ENCODE measurements around the gene CDKN2D. TPM values are rescaled to one million over a fixed set of nuclear protein-coding genes. Genes with fewer than 3 reads are reported as not detected.

Gene CDKN2D
- total and polyA plus RNA-seq, 2 of the 8 experiments (the other 6 are each of a cell fraction or from before 2014, with no cell fraction given) = 3.0 to 4.0 TPM

DNA sequence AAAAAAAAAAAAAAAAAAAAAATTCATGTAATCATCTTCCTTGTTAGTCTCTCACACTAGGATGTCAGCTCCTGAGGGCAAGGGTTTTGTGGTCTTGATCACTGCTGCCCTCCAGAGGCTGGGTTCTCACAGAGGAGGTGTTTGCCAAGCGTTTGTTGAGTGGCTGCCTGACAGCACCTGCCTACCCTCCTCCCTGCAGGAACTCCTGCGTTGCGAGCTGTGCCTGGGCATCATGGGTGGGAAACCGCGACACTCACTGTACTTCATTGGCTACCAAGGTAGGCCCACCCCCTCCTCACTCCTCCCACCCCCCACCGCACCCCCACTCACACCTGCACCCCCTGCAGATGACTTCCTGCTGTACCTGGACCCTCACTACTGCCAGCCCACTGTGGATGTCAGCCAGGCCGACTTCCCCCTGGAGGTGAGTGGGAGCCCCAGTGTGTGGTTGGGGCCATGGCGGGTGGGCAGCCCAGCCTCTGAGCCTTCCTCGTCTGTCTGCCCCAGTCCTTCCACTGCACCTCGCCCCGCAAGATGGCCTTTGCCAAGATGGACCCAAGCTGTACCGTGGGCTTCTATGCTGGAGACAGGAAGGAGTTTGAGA, 17.0 kb downstream of the CDKN2D start:
- Histone ChIP-seq H3K4ac (replicated peaks; ENCODE audit: insufficient read length, low read depth, low read length) (no peak overlapping the region), H4K20me1 (replicated peaks in 1 of 2; ENCODE audit: control insufficient read depth in 1 of 2, insufficient read depth in 2 of 2, low read length in 2 of 2) (peaks cover 6 to 18% of the 10 kb centered on the region in 2 experiments), H2BK12ac (ENCODE audit: low read depth, low read length) (no peak overlapping the region), H2AFZ (ENCODE audit: low read length) (no peak overlapping the region), H2BK15ac (ENCODE audit: low read length) (no peak overlapping the region), H3K4me1 (replicated peaks in 1 of 4; ENCODE audit: control insufficient read depth in 3 of 4, insufficient read depth in 4 of 4, low read length in 3 of 4) (no peaks in the 10 kb centered on the region), H3K18ac (ENCODE audit: extremely low read depth, low read length) (no peak overlapping the region; the same call in 1 of the 2 replicates), H3K27ac (ENCODE audit: low read depth, low read length) (no peak overlapping the region), H3K79me1 (ENCODE audit: low read depth, low read length) (0 out of 2 replicates have a peak, but pooled peaks cover 3% of the 10 kb centered on the region), H2BK120ac (replicated peaks; ENCODE audit: low read depth, low read length) (no peak overlapping the region), H4K91ac (replicated peaks; ENCODE audit: insufficient read length, low read length) (no peak overlapping the region), H4K8ac (ENCODE audit: extremely low read depth, insufficient read depth, low read length) (peak overlapping the region; percentile 28; the same call in 1 of the 2 replicates), H3K79me2 (ENCODE audit: control insufficient read depth in 1 of 2, insufficient read depth in 2 of 2, low read length in 2 of 2) (no peaks in the 10 kb centered on the region), H4K5ac (ENCODE audit: insufficient read length, low read depth, low read length) (no peak overlapping the region), H3K36me3 (ENCODE audit: control insufficient read depth in 2 of 4, insufficient read depth in 4 of 4, low read length in 3 of 4) (peaks cover 12 to 60% (median 44%) of the 10 kb centered on the region in 4 experiments; a peak in 7 of 8 replicates), H3K14ac (ENCODE audit: insufficient read length) (no peak overlapping the region), H3K23ac (ENCODE audit: insufficient read length) (no peak overlapping the region), H3K56ac (replicated peaks; ENCODE audit: insufficient read length, low read depth, low read length) (no peak overlapping the region), H3K9ac (replicated peaks in 1 of 4; ENCODE audit: extremely low read depth in 1 of 4, low read depth in 3 of 4, low read length in 3 of 4) (no peak overlapping the region), H3K4me3 (ENCODE audit: extremely low read depth in 1 of 4, insufficient read depth in 2 of 4, low read depth in 3 of 4, low read length in 4 of 4) (no peak overlapping the region), H2BK20ac (ENCODE audit: low read length) (no peak overlapping the region), H2BK5ac (ENCODE audit: low read depth, low read length) (no peak overlapping the region), H3K27me3 (replicated peaks in 1 of 4; ENCODE audit: control insufficient read depth in 3 of 4, extremely low read depth in 1 of 4, insufficient read depth in 3 of 4, low read length in 3 of 4) (no peaks in the 10 kb centered on the region), H3K9me3 (ENCODE audit: insufficient read depth in 2 of 2, low read depth in 1 of 2, low read length in 1 of 2) (no peaks in the 10 kb centered on the region), H3K23me2 (ENCODE audit: low read depth, low read length) (no peaks in the 10 kb centered on the region), H2AK5ac (ENCODE audit: low read depth, low read length) (no peak overlapping the region), H3K4me2 (ENCODE audit: insufficient read depth in 1 of 2, low read depth in 2 of 2, low read length in 2 of 2) (no peak overlapping the region)
- POLR2A ChIA-PET (ENCODE audit: partially characterized antibody) = interaction anchor here (0.6 to 5.0 kb wide), 18 partner anchors 9 to 150 kb away, joined by 3 to 41 read pairs (median 4); partner anchors contain the start of genes KEAP1, QTRT1 and SLC44A2
- CTCF ChIA-PET (ENCODE audit: partially characterized antibody) = interaction anchor here (0.6 to 4.5 kb wide), 20 partner anchors 9 to 411 kb away, joined by 3 to 25 read pairs (median 4); partner anchors contain the start of genes ATG4D and S1PR5
- WGBS, 2 experiments (ENCODE audit: extremely low coverage in 1 of 2, insufficient coverage in 1 of 2, insufficient read length in 1 of 2, insufficient replicate concordance in 2 of 2, low coverage in 1 of 2, low lambda C conversion rate in 2 of 2, missing lambda C conversion rate in 1 of 2) = 95% methylated on average over 10 of the region's 12 CpGs; no CpG with 5 or more reads in 1 of the 2 experiments
- no peak for DNase-seq (ENCODE audit: low read depth in 1 of 2, low spot score in 2 of 2)
- FAIRE-seq = no peak
- TF ChIP-seq BRCA1 (IDR thresholded peaks at IDR 0.05; ENCODE audit: low read depth, low read length) (no peak), RBBP5 (IDR thresholded peaks at IDR 0.05; ENCODE audit: borderline replicate concordance, low read depth, low read length) (no peak), SP4 (IDR thresholded peaks at IDR 0.05; ENCODE audit: low read length) (no peak), FOSL1 (IDR thresholded peaks at IDR 0.05; ENCODE audit: insufficient read depth, low read depth, low read length) (no peak), KDM1A (IDR thresholded peaks at IDR 0.05; ENCODE audit: borderline replicate concordance, low read length) (no peak), CEBPB (IDR thresholded peaks at IDR 0.05; ENCODE audit: low read depth, low read length) (no peak), TAF1 (IDR thresholded peaks at IDR 0.05; ENCODE audit: low read depth, low read length) (no peak), GABPA (IDR thresholded peaks at IDR 0.05; ENCODE audit: borderline replicate concordance, insufficient read depth, low read length) (no peak), RNF2 (IDR thresholded peaks at IDR 0.05; ENCODE audit: borderline replicate concordance, low read depth, low read length, missing control alignments, poor library complexity, severe bottlenecking) (no peak)
- TF ChIP-seq, protein P1, sequence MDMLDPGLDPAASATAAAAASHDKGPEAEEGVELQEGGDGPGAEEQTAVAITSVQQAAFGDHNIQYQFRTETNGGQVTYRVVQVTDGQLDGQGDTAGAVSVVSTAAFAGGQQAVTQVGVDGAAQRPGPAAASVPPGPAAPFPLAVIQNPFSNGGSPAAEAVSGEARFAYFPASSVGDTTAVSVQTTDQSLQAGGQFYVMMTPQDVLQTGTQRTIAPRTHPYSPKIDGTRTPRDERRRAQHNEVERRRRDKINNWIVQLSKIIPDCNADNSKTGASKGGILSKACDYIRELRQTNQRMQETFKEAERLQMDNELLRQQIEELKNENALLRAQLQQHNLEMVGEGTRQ (IDR thresholded peaks at IDR 0.05; ENCODE audit: low read length) = no peak
- TF ChIP-seq, protein P2, sequence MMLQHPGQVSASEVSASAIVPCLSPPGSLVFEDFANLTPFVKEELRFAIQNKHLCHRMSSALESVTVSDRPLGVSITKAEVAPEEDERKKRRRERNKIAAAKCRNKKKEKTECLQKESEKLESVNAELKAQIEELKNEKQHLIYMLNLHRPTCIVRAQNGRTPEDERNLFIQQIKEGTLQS (IDR thresholded peaks at IDR 0.05; ENCODE audit: insufficient read depth, low read depth, low read length) = no peak

All from H1 (cell line).